ENCODE data around the gene IPCEF1. TPM values are rescaled to one million over a fixed set of nuclear protein-coding genes. Genes with fewer than 3 reads are reported as not detected.

IPCEF1 gene
- total RNA-seq, 1 experiment from 2014 or later: 0.28 TPM

- POLR2A ChIA-PET: no interaction called here
- CTCF ChIA-PET: interaction anchor here (0.5 to 0.6 kb wide), 2 partner anchors 11 to 784 kb away, joined by 4 read pairs; no protein-coding TSS in a partner anchor
- TF ChIP-seq CTCF (IDR thresholded peaks at IDR 0.05) (peak; percentile 69; the same call in 1 of the 2 replicates), SIN3A (IDR thresholded peaks at IDR 0.05; ENCODE audit: borderline replicate concordance, insufficient read depth, low read depth, low read length) (no peak)
- Histone ChIP-seq H3K36me3 (ENCODE audit: control insufficient read depth, insufficient read depth, low read length) (no peaks in the 10 kb centered on the region), H3K27me3 (ENCODE audit: control insufficient read depth, insufficient read depth, low read length) (no peaks in the 10 kb centered on the region), H3K4me1 (ENCODE audit: control insufficient read depth, insufficient read depth, low read length) (no peaks in the 10 kb centered on the region), H3K4me3 (ENCODE audit: low read depth in 2 of 2, low read length in 2 of 2) (peak overlapping the region; percentile 4 to 34; a peak in 3 of 4 replicates), H3K9me3 (ENCODE audit: control insufficient read depth, insufficient read depth, low read depth, low read length) (no peaks in the 10 kb centered on the region), H3K27ac (ENCODE audit: low read length) (no peak overlapping the region)
- DNase-seq (ENCODE audit: low read depth, low spot score): no peak
- BruUV-seq (replicated peaks): no TSS peak
- intact Hi-C loops (cut with micrococcal nuclease; ENCODE audit: unreplicated experiment) (loop anchor here (1.0 kb wide), 1 partner anchor 121 kb away; no protein-coding TSS in a partner anchor), in situ Hi-C loops (cut with HindIII; ENCODE audit: low pct_unique_long_range_greater_than_20kb, low sequenced_read_pairs) (no loop called here)
- peak; percentile 80 for ATAC-seq
Measured at GRCh38 chr6:154276810-154277628, 79.6 kb downstream of the IPCEF1 start.

- DNase-seq (ENCODE audit: low read depth, low spot score): no peak
- H3K4me1 ChIP-seq (ENCODE audit: control insufficient read depth, insufficient read depth, low read length): no peaks in the 10 kb centered on the region
- TF ChIP-seq TCF7L2 (IDR thresholded peaks at IDR 0.05; ENCODE audit: low read depth, low read length): no peak
- no peak for TF ChIP-seq REST (IDR thresholded peaks at IDR 0.05; ENCODE audit: insufficient read depth in 1 of 2, low read depth in 2 of 2, low read length in 1 of 2)
- TF ChIP-seq CTCF (IDR thresholded peaks at IDR 0.05): no peak
- no peak for TF ChIP-seq SIN3A (IDR thresholded peaks at IDR 0.05; ENCODE audit: borderline replicate concordance, insufficient read depth, low read depth, low read length)
- no peak for TF ChIP-seq POLR2AphosphoS5 (IDR thresholded peaks at IDR 0.05; ENCODE audit: low read depth, low read length)
- no peaks in the 10 kb centered on the region for H3K36me3 ChIP-seq (ENCODE audit: control insufficient read depth, insufficient read depth, low read length)
- no peaks in the 10 kb centered on the region for H3K9me3 ChIP-seq (ENCODE audit: control insufficient read depth, insufficient read depth, low read depth, low read length)
- no peak overlapping the region for H3K4me3 ChIP-seq (ENCODE audit: low read depth in 2 of 2, low read length in 2 of 2)
- intact Hi-C loops (cut with micrococcal nuclease; ENCODE audit: unreplicated experiment) (no loop called here), in situ Hi-C loops (cut with HindIII; ENCODE audit: low pct_unique_long_range_greater_than_20kb, low sequenced_read_pairs) (no loop called here)
- no peaks in the 10 kb centered on the region for H3K27me3 ChIP-seq (ENCODE audit: control insufficient read depth, insufficient read depth, low read length)
- no TSS peak for BruUV-seq (replicated peaks)
- no peak for ATAC-seq
- POLR2A ChIA-PET: no interaction called here
- CTCF ChIA-PET: no interaction called here
- no peak overlapping the region for H3K27ac ChIP-seq (ENCODE audit: low read length)
Measured at GRCh38 chr6:154274168-154274567, 82.4 kb downstream of the IPCEF1 start.
